Esophagus squamous epithelium (tissue), 4 donors: ENCODE measurements around the gene OR2AK2.

Experiments used
- POLR2A ChIP-seq, 4 donors: fragments of 450-650 bp; IDR thresholded peaks; one replicate each; pipeline ENCODE4 v1.6.1; 2017; ENCODE audit warnings: antibody characterized with exemption in 4 of 4, mild to moderate bottlenecking in 4 of 4, moderate library complexity in 3 of 4
- TF ChIP-seq, protein P1 (sequence below), 6 experiments: fragments of 450-650 bp in 4 of 6; fragments of 200-600 bp in 2 of 6; sonication (generic) in 2 of 6; IDR thresholded peaks; one replicate each; pipeline ENCODE4 v1.5.1; 2016 to 2019; ENCODE audit warnings: antibody characterized with exemption in 6 of 6, mild to moderate bottlenecking in 4 of 6, moderate library complexity in 4 of 6

DNA sequence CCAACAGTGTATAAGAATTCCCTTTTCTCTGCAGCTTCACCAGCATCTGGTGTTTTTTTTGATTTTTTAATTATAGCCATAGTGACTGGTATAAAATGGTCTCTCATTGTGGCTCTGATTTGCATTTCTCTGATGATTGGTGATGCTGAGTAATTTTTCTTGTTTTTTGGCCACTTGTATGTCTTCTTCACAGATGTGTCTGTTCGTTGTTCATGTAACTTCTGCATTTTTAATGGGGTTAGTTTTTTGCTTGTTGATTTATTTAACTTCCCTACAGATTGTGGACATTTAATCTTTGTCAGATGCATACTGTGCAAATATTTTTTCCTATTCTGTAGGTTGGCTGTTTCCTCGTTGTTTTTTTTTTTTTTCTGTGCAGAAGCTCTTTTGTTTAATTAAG, 28.0 kb downstream of the OR2AK2 start:
- TF ChIP-seq POLR2A (IDR thresholded peaks at IDR 0.05): no peak
- TF ChIP-seq, protein P1, sequence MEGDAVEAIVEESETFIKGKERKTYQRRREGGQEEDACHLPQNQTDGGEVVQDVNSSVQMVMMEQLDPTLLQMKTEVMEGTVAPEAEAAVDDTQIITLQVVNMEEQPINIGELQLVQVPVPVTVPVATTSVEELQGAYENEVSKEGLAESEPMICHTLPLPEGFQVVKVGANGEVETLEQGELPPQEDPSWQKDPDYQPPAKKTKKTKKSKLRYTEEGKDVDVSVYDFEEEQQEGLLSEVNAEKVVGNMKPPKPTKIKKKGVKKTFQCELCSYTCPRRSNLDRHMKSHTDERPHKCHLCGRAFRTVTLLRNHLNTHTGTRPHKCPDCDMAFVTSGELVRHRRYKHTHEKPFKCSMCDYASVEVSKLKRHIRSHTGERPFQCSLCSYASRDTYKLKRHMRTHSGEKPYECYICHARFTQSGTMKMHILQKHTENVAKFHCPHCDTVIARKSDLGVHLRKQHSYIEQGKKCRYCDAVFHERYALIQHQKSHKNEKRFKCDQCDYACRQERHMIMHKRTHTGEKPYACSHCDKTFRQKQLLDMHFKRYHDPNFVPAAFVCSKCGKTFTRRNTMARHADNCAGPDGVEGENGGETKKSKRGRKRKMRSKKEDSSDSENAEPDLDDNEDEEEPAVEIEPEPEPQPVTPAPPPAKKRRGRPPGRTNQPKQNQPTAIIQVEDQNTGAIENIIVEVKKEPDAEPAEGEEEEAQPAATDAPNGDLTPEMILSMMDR (IDR thresholded peaks at IDR 0.05): no peak
